SU-DHL-6 (cell line): Measurements from ENCODE around the gene ATP8A2.

Experiments used
- H2AFZ ChIP-seq: fragments of 200-600 bp; sonication (generic); 2 replicates; pipeline ENCODE4 v1.6.1; 2014; ENCODE audit warnings: low read depth, mild to moderate bottlenecking, moderate library complexity, mixed read lengths, antibody characterized with exemption, low read length; ENCODE audit not compliant: severe bottlenecking
- H3F3A ChIP-seq: fragments of 200-600 bp; shearing (Covaris generic); 2 replicates; pipeline ENCODE4 v1.6.0; 2016; ENCODE audit warnings: antibody characterized with exemption, mild to moderate bottlenecking; ENCODE audit not compliant: insufficient read depth
- H3K27ac ChIP-seq: fragments of 200-600 bp; sonication (generic); 2 replicates; pipeline ENCODE4 v1.5.1; 2016; ENCODE audit warnings: low read depth, mild to moderate bottlenecking, low read length, moderate library complexity, mixed read lengths
- H3K27me3 ChIP-seq: fragments of 200-600 bp; sonication (generic), shearing (Covaris generic); 2 replicates; pipeline ENCODE4 v1.6.0; 2014; ENCODE audit warnings: mild to moderate bottlenecking, low read length
- H3K36me3 ChIP-seq: fragments of 200-600 bp; sonication (generic); 2 replicates; pipeline ENCODE4 v1.6.1; 2014; ENCODE audit warnings: mild to moderate bottlenecking, low read length, mixed read lengths
- H3K4me2 ChIP-seq: fragments of 300-600, 200-600 bp; shearing (Covaris generic), sonication (generic); 2 replicates; pipeline ENCODE4 v1.6.0; 2014; ENCODE audit warnings: low read length, low read depth, mild to moderate bottlenecking; ENCODE audit not compliant: poor library complexity, severe bottlenecking
- H3K4me3 ChIP-seq: fragments of 200-600 bp; sonication (generic); 2 replicates; pipeline ENCODE4 v1.5.1; 2014; ENCODE audit warnings: antibody characterized with exemption, low read length, mild to moderate bottlenecking, mixed read lengths; ENCODE audit not compliant: insufficient read depth, poor library complexity, severe bottlenecking
- H3K79me2 ChIP-seq: fragments of 200-600 bp; sonication (generic); 2 replicates; pipeline ENCODE4 v1.6.1; 2014; ENCODE audit warnings: mild to moderate bottlenecking, low read length, moderate library complexity; ENCODE audit not compliant: insufficient read depth
- H3K9ac ChIP-seq: fragments of 200-600 bp; sonication (generic); 2 replicates; pipeline ENCODE4 v1.7.0; 2014; ENCODE audit warnings: mild to moderate bottlenecking, low read length
- H3K9me2 ChIP-seq: fragments of 200-600 bp; sonication (generic); replicated peaks from 2 replicates; pipeline ENCODE4 v1.6.1; 2014; ENCODE audit warnings: low read length; ENCODE audit not compliant: insufficient read depth
- H3K9me3 ChIP-seq: fragments of 200-600 bp; sonication (generic); 2 replicates; pipeline ENCODE4 v1.6.1; 2014; ENCODE audit warnings: low read length, mixed read lengths; ENCODE audit not compliant: insufficient read depth
- H4K20me1 ChIP-seq: fragments of 200-600 bp; sonication (generic); 2 replicates; pipeline ENCODE4 v1.6.1; 2014; ENCODE audit warnings: low read depth, mild to moderate bottlenecking, antibody characterized with exemption, low read length, moderate library complexity, mixed read lengths
- CTCF ChIP-seq: fragments of 200-600 bp; sonication (generic); IDR thresholded peaks from one replicate; pipeline ENCODE4 v1.5.1; 2017; ENCODE audit warnings: antibody characterized with exemption, mild to moderate bottlenecking, low read length, moderate library complexity; ENCODE audit not compliant: insufficient read depth, poor library complexity, severe bottlenecking
- EZH2phosphoT487 ChIP-seq: fragments of 200-600 bp; sonication (generic), shearing (Covaris generic); conservative IDR thresholded peaks from 2 replicates; pipeline ENCODE4 v1.6.1; 2018; ENCODE audit warnings: mild to moderate bottlenecking, antibody characterized with exemption, low read length, moderate library complexity, mixed read lengths

Gene ATP8A2

GRCh38 chr13:25904830-25905229 lies 533.1 kb downstream of the ATP8A2 start:
- H3F3A ChIP-seq, result no peaks in the 10 kb centered on the region
- no peak overlapping the region for H3K27ac ChIP-seq
- no peaks in the 10 kb centered on the region for H4K20me1 ChIP-seq
- no peaks in the 10 kb centered on the region for H3K36me3 ChIP-seq
- no peak overlapping the region for H3K9ac ChIP-seq
- no peak overlapping the region for H3K4me2 ChIP-seq
- no peaks in the 10 kb centered on the region for H3K79me2 ChIP-seq
- no peak for TF ChIP-seq CTCF
- no peak for TF ChIP-seq EZH2phosphoT487
- H3K9me2 ChIP-seq, result no peaks in the 10 kb centered on the region
- no peaks in the 10 kb centered on the region for H3K9me3 ChIP-seq
- no peak overlapping the region for H2AFZ ChIP-seq
- no peaks in the 10 kb centered on the region for H3K27me3 ChIP-seq
- H3K4me3 ChIP-seq, result no peak overlapping the region

DNA sequence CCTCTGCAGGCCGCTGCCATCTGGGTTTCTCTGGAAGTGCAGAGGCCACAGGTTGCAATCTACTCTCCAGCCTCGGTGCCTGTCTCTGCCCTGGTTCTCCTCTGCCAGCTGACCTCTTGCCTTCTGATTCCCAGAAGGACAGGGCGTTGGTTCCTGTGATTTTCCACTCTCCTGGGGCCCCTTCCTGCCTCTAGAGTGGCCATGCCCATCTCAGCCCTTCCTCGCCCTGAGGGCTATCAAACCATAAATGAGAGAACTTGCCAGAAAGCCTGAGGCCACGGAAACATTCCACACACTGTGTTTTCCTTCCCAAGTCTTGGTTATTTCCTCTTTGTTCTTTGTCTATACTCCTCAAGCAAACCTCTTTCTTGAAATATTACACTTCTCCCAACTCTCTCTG lies 533.8 kb downstream of the ATP8A2 start:
- no peaks in the 10 kb centered on the region for H3K9me3 ChIP-seq
- H3K9ac ChIP-seq, result no peak overlapping the region
- H3K79me2 ChIP-seq, result no peaks in the 10 kb centered on the region
- H3K27ac ChIP-seq, result no peak overlapping the region
- no peak overlapping the region for H2AFZ ChIP-seq
- H3K4me3 ChIP-seq, result no peak overlapping the region
- H3K36me3 ChIP-seq, result no peaks in the 10 kb centered on the region
- no peaks in the 10 kb centered on the region for H3F3A ChIP-seq
- no peaks in the 10 kb centered on the region for H4K20me1 ChIP-seq
- H3K27me3 ChIP-seq, result no peaks in the 10 kb centered on the region
- TF ChIP-seq EZH2phosphoT487, result no peak
- TF ChIP-seq CTCF, result no peak
- H3K9me2 ChIP-seq, result no peaks in the 10 kb centered on the region
- no peak overlapping the region for H3K4me2 ChIP-seq

DNA sequence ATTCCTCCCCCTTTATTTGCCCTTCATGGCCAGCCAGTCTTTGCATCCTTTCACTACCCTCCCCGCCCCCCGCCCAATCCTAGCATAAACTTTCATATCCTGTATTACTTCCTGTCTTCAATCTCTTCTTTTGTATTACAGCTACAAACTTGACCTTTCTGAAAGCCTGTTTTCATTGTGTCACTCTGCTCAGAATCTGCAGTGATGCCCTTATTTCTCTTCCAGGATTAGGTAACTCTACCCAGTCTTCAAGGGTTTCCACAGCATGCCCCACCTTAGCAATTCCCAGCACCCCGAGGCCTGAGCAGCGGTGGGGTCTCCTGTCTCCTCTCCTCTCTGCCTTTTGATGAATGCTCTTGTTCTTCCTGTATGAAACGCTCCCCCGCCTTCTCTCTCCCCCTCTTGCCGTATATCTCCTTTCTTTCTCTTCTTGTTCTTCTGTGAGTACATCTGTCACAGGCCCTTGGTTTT lies 534.5 kb downstream of the ATP8A2 start:
- Histone ChIP-seq H4K20me1 (no peaks in the 10 kb centered on the region), H3K27ac (no peak overlapping the region), H3K4me2 (no peak overlapping the region), H2AFZ (no peak overlapping the region), H3K9ac (no peak overlapping the region), H3K4me3 (no peak overlapping the region), H3K9me3 (no peaks in the 10 kb centered on the region), H3K36me3 (no peaks in the 10 kb centered on the region), H3K9me2 (no peaks in the 10 kb centered on the region), H3K79me2 (no peaks in the 10 kb centered on the region), H3K27me3 (no peaks in the 10 kb centered on the region), H3F3A (no peaks in the 10 kb centered on the region)
- TF ChIP-seq EZH2phosphoT487 (no peak), CTCF (no peak)

DNA sequence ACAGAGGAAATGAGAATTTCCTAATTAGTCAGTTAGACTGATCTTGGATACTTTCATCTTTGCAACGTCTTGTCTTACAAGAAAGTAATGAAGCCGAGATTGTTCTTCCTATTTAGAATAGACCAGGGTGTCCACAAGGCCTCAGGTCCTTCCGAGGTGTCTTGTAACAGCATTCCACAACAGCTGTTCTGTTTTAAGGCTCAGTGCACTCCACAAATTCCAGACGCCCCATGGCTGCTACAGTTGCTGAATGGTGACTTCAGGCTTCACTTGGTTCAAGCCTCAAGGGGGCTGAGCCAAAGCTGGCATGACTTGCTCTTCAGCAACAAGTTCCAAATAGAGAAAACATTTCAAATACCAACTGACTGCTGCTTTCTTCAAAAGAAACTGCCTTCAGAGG lies 536.6 kb downstream of the ATP8A2 start:
- H3K9ac ChIP-seq, result no peak overlapping the region
- H3K9me3 ChIP-seq, result no peaks in the 10 kb centered on the region
- H3F3A ChIP-seq, result no peaks in the 10 kb centered on the region
- H3K79me2 ChIP-seq, result no peaks in the 10 kb centered on the region
- no peak overlapping the region for H3K4me2 ChIP-seq
- H3K9me2 ChIP-seq, result no peaks in the 10 kb centered on the region
- no peaks in the 10 kb centered on the region for H4K20me1 ChIP-seq
- H3K27me3 ChIP-seq, result no peaks in the 10 kb centered on the region
- no peaks in the 10 kb centered on the region for H3K36me3 ChIP-seq
- H3K27ac ChIP-seq, result no peak overlapping the region
- TF ChIP-seq EZH2phosphoT487 (no peak), CTCF (no peak)
- H3K4me3 ChIP-seq, result no peak overlapping the region
- no peak overlapping the region for H2AFZ ChIP-seq
